Effector CD4-positive, alpha-beta T cell (primary cell): ENCODE results near the gene DDIT4L.
"Not testable (repeated sequence)": the region's sequence is repeated elsewhere in the genome, so short reads cannot be mapped to it uniquely, and the experiment has no call there.

Experiments
- DNase-seq: peaks from one replicate; pipeline ENCODE4 v3.0.0-alpha.2; 2020

Gene DDIT4L

DNA sequence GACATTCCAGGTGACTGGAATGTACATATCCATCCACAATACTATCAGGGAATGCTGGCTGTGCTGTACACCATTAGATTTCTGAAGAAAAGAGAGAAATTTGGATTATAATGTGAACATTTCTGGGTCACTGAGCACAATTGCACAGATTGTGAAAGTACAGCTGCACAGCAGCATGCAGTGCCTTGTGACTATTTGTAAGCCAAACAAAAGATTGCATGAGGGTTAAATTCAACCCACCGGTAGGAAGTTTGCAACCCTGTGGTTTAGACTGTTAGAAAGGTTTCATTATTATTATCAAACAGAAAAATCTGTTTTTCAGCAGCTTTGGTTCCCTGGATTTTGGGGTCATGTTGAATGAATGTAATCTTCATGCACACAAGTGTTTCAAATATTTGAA, 24.5 kb downstream of the DDIT4L start:
- DNase-seq: no peak

DNA sequence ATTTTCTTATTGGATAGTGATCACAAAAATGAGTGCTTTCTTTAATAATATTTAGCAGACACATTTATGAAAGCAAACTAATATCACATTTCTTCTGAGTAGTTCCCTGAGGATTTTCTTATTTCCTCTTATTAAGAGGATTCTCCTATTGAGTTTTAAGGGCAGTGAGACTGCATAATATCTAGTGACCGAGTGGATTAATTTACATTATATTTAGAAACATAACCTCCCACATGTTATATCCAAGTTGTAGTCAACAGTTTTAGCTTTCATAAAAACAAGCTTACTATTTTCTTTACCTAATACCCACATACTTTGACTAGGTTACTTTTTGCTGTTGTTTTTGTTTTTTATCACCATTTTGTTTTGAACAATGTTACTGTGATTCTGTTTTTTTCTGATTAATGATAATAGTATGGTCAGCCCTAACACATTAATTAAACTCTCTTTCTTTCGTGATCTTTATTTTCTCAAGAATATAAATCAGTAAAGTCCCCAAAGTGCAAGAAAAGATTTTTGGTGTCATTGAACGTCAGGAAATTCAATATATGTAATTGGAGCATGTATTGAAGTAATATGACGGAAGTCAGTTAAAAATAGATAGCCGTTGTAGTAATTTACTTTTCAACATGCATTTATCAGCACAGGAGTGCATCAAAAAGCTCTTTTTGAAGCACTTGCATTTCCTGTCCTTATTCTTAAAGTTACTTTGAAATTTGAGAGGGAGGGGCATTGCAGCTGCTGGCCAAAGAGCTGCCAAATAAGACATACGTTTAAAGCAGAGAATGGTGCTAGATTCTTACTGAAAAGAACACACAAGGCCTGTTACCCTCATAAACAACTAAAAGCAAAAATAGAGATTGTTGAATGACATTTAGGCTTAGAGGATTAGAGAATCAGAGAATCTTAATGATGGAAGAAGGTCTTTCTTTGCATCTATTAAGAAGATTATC, 25.2 kb downstream of the DDIT4L start:
- no peak for DNase-seq

GRCh38 chr4:100162027-100162685, 28.1 kb downstream of the DDIT4L start:
- DNase-seq: no peak

GRCh38 chr4:100149190-100149589, 41.1 kb downstream of the DDIT4L start:
- DNase-seq: no peak

DNA sequence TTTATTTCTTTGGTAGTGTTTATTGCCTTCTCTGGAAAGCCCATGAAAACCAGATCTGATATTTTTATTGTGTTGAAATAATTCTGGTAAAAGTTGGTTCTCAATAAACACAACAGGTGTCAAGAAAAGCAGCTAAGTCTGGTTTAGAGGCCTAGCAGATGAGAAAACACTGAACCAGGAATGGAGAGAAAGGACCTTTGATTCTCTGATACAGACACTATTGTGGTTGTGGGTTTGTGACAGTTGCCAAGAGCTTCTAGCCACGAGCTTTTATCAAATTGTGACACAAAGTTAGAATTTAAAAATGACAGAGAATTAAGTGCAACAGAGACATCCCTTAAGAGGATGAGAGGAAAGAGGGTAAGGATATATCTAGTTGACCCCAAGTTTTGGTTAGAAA, 42.6 kb downstream of the DDIT4L start:
- no peak for DNase-seq

- DNase-seq: no peak
These were observed 43.1 kb downstream of the DDIT4L start for GRCh38 chr4:100147198-100147597.

DNA sequence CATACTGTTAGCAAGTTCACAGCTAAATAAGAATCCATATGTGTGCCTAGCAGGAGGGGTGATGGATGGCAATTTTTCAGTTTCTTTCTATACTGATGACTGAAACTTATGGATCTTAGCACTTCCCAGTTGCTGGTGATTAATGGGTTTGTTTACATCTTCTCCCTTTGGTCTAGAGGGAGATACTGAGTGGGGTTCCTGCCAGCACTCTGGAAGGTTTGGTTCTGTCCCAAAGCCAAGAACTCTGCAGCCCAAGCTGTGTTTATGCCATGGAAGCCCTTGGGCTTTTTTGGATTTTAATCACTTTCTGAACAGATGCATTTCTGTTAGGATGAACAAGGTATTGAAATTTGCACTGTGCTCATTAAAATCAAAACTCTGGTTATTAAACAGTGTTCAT, 43.5 kb downstream of the DDIT4L start:
- DNase-seq: no peak

DNA sequence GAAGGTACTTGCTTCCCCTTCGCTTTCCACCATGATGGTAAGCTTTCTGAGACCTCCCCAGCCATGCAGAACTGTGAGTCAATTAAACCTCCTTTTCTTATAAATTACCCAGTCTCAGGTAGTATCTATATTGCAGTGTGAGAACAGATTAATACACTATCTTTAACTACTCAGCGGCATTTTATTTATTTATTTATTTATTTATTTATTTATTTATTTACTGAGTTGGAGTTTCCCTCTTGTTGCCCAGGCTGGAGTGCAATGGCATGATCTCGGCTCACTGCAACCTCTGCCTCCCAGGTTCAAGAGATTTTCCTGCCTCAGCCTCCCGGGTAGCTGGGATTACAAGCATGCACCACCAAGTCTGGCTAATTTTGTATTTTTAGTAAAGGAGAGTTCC, 52.9 kb downstream of the DDIT4L start:
- not testable (repeated sequence) for DNase-seq
